GM19193 (cell line): ENCODE measurements around the gene EVI5.
A peak's percentile ranks its signal among the peaks of the same experiment; 100 is the strongest.

Experiments
- POLR2A ChIP-seq: IDR thresholded peaks from 4 replicates; pipeline ENCODE4 v1.6.1; 2011; ENCODE audit not compliant: insufficient read depth, insufficient read length; ENCODE audit errors: extremely low read depth

EVI5 gene

DNA sequence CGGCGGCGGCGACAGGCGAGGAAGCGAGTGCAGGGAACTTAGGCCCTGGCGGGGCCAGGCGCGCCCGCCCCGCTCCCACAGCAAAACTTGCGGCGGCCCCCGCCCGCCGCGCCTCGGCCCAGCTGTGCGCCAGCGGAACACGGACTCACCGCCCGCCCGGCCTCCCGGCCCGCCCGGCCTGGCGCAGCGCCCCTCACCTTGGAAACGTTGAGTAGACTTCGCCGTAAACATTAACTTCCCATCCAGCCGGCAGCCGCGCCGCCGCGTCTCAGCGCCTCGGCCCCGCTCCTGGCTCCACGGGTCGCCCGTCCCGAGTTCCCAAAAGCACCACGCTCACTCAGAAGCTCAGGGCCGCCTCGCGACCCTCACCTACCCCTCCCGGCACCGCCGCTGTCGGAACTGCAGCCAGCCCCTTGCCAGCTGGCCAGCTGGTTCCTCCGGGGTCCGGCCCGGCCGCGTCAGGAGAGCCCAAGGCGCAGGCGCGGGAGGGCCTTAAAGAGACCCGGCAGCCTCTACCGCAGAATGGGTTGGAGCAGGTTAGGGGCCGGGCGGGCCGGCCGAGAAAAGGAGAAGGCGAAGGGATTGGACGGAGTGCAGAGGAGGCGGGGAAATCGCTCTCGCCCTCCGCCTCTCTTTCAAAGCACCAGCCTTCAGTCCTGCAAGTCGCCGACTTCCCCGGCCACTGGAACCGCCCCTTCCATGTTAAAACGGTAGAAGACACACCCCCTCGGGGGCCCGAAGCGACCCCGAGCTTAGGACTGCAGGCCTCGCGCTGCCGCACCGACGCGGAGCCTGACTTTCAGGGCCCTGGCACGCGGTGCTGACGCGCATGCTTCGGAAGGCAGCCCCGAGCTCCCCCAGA lies at the start of gene EVI5:
EVI5 (minus strand) TSS at position 470 of the 862 bp plus-strand sequence. CDS start 48,562 bp downstream, outside the sequence.
- peak; percentile 62 for TF ChIP-seq POLR2A

DNA sequence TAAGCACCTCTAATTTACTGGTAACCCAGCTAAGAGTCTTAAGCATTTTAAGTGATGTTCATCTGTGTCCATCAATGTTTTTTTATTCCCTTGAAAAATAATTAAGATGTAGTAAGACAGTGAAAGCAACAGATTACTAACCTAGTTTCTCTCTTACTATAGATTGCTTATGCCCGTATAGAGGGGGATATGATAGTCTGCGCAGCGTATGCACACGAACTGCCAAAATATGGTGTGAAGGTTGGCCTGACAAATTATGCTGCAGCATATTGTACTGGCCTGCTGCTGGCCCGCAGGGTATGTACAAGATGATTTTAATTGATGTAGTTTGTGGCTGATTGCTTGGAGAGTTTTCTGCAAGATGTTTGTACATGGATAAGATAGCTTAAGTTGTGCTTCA lies 49.7 kb upstream of the EVI5 start:
- TF ChIP-seq POLR2A, result no peak

DNA sequence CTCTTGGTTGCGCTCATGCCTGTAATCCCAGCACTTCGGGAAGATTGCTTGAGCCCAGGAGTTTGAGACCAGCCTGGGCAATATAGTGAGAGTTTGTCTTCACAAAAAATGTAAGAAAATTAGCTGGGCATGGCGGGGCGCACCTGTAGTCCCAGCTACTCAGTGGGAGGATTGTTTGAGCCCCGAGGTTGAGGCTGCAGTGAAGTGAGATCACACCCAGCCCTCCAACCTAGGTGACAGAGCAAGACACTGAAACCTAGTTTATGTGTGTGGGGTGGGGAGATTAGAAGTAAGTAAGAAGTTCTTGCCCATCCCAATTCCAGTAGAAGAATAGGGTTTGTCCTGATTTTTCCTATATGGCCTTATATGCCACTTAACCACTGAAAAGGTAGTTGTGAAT lies 48.9 kb upstream of the EVI5 start:
- TF ChIP-seq POLR2A, result no peak

DNA sequence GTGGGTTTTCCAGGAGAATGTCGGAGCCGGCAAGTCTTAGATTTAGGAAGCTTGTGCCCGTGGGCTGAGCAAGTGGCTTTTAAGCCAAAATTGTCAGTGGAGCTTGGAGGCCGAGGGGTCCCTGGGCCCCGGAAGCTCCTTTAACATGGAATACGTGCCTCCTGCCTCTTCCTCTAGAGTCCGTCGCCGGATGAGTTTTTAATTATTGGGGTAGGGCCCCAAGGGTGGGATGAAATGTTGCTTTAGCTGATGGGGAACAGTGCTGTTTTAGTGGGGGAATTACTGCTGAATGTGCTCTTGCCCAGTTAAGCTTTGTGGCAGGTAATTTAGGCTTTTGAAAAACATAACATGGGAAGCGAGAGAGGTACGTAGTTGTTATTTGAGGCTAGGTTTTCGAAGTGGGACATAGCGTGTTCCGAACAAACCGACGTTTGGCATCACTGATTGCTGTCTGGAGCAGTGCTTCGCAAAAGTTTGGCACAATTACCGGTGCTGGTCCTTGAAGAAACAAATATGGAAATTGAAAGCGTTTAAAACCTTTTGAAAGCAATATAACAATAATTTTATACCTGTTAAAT lies 47.7 kb upstream of the EVI5 start:
- no peak for TF ChIP-seq POLR2A

DNA sequence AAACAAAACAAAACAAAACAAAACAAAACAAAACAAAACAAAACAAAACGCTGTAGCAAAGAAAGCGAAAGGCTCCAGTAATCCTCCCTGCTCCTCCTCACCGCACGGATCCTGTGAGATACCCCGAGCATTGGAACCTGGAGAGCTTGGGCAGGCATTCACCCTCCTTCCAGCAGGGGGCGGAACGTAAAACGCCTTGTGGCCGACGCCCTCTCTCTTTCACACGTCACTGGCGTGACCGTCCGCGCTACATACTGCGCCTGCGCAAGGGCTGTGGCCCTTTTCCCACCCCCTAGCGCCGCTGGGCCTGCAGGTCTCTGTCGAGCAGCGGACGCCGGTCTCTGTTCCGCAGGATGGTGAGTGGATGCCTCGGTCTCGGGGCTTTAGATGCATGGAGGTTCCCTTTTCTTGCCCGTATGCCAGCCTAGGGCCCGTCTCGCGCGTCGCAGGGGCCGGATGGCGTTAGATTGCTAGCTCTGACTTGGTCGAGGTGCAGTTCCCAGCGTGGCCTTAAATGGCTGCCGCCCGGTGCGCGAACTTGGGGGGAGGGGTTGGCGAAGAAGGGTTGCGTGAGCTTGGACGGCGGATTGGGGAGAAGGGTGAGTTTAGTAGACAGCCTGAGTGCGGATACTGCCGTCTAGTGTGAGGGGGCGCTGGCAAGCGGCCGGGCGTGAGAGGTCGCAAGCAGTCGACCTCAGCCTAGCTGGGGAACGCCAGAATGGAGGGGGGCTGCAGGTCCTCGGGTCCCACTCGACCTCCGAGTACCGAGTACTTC lies 47.0 kb upstream of the EVI5 start, which contains the start of gene RPL5:
RPL5 (plus strand) TSS at position 279 of the 775 bp plus-strand sequence; CDS start at position 354, 75 bp downstream.
- peak; percentile 100 for TF ChIP-seq POLR2A

DNA sequence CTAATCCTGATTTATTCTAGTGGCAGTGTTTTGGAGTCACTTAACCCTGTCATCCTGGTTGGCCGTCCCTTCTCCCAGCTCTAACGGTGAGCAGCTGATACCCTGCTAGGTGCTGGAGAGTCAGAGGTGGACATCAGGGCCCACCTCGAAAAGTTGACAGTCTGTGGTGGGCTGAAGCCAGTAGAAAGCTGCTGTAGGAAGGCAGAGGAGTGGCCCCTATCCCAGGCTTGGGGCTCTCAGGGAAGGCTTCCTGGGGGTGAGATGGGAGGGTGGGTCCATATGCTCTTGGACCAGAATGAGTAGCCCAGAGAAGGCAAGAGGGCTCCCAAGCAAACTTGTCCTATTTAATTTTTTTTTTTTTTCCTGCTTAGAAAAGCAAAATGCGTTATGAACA lies 46.5 kb upstream of the EVI5 start:
- no peak for TF ChIP-seq POLR2A

DNA sequence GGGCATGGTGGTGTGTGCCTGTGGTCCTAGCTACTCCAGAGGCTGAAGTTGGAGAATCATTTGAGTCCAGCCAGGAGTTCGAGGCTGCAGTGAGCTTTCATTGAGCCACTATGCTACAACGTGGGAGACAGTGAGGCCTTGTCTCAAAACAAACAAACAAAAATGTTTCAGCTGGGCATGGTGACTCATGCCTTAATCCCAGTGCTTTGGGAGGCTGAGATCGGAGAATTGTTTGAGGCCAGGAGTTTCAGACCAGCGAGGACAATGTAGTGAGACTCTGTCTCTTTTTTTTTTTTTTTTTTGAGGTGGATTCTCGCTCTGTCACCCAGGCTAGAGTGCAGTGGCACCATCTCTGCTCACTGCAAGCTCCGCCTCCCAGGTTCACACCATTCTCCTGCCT lies 41.9 kb upstream of the EVI5 start:
- TF ChIP-seq POLR2A, result no peak

DNA sequence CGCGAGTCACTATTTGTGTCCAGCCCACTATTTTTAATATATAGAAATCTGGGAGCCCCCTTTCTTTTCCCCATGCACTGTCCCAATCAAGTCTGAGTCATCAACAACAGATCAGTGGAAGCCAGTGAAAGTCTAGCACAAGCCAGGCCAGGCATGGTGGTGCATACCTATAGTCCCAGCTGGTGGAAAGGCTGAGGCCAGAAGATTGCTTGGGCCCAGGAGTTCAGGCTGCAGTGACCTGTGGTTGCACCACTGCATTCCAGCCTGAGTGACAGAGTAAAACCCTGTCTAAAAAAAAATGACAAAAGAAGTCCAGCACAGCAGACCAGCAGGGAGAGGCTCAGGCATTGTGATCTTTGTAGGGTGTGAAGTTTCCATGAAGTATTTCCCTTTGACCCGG lies 38.0 kb upstream of the EVI5 start:
- no peak for TF ChIP-seq POLR2A

DNA sequence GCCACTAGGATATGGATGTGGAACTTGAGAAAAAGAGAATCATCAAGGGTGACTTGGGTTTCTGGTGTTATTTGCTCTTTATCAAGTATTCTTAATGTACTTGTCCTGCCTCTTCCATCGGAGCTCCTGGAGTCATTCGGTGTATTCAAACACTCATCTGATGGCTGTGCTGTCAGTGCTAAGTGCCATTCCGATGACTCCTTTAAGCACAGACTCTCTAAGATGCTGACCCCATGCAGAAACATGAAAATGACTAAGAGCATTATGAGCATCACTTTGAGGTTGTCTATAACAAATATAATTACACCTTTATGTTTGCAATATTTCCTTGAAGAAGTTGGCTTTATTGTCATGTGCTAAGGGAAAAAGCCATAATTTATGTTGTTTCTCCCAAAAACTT lies 35.6 kb upstream of the EVI5 start:
- no peak for TF ChIP-seq POLR2A

DNA sequence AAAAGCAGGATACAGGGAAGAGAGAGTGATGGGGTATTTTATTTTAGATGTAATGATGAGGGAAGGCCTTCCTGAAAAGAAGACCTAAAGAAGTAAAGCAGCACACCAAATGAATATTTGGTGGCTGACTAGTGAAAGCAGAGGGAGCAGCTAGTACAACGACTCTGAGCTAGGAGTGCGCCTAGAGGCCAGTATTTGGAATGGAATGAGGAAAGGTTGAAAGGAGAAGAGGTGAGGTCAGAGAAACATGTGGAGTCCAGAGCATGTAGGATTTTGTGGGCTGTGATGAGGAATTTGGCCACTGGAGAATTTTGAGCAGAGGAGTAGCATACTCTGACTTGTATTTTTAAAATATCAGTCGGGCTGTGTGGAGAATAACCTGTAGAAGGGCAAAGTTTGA lies 35.1 kb upstream of the EVI5 start:
- TF ChIP-seq POLR2A, result no peak

DNA sequence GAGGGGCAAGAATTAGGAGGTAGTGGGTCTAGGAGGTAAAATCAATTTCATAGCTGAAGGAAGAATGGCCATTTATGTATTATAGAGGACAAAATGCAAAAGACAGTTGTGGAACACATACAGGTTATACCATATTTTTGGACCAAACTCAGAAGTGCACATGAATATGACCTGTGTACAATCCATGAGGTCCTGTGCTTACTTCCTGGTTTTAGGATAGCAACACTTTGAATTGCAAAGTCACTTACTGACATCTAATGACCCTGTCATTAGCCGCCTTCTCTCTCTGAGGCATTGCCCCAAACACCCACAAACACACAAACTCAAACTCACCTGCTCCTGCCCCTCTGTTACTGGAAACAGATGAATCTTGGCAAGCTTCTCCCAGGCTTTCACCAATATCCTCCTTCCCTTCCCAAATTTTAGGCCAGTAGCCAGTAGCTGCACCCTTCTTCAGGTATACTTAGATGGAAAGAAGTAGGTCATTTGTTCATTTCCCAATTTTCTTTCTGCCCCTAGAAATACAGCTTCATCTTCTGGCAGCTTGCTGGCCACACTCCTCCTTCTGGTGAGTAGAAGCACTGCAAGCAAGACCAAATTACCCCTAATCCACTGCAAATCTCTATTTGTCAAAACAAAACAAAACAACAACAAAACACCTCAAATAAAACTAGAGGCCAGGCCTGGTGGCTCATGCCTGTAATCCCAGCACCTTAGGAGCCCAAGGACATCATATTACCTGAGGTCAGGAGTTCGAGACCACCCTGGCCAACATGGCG lies 33.3 kb upstream of the EVI5 start:
- TF ChIP-seq POLR2A, result no peak

DNA sequence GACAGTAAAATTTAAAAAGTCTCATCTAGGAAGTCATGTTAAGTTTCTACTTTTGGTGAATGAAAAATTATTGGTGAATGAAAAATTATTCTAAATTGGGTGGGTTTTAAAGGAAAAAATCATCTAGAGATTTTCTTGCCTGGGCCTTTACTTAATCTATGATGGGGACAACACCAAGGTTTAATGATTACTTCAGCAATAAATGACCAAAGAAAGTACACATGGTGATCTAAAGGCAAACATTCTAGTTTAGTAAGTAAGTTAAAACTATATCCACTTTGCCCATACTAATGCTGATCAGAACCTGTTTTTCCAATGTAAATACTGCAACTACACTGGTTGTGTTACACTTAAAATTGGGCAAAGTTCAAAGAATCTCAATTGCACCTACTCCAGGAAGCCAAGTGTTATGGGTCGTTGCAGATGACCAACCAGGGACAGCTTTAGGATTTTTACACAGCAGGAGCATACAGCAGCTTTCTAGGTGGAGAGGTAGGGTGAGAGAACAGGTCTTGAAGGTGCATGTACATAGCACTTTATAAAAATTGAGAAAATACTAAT lies 32.3 kb upstream of the EVI5 start:
- no peak for TF ChIP-seq POLR2A

DNA sequence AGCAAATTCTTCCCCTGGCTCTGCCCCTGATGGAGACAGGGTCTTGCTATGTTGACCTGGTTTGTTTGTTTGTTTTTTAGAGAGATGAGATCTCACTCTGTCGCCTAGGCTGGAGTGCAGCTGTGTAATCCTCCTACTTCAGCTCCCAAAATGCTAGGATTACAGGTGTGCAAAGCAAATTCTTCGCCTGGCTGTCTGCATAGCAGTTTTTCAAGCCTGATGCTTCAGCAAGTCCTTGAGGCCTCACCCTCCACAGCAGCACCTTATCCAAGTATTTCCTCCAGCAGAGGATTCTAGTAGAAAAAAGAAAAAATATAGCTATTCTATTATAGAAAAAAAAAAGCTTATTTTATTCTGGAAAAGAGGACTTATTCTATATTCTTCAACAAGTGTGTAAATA lies 31.8 kb upstream of the EVI5 start:
- no peak for TF ChIP-seq POLR2A

DNA sequence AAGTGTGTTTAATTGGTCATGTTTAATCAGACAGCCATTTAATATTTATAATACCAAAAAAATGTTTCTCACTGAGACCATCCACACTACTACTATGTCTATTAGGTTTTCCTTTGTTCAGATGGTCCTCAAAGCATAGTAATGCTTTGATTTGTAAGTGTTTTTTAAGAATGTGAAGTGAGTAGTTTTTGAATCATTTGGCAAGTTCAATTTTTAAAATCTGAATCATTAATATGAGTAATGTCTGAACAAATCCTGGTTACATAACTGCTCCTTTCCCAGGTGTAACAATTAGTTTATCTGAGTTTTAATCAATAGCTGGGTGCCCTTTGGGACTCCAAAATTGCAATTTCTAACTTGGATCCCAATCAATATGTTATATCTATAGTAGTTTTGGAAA lies 23.5 kb upstream of the EVI5 start:
- no peak for TF ChIP-seq POLR2A
